ENCODE data around the gene SMARCD3. TPM values are rescaled to one million over a fixed set of nuclear protein-coding genes. Genes with fewer than 3 reads are reported as not detected.

SMARCD3 gene
- total RNA-seq, 1 donor from 2014 or later = 105 TPM

DNA sequence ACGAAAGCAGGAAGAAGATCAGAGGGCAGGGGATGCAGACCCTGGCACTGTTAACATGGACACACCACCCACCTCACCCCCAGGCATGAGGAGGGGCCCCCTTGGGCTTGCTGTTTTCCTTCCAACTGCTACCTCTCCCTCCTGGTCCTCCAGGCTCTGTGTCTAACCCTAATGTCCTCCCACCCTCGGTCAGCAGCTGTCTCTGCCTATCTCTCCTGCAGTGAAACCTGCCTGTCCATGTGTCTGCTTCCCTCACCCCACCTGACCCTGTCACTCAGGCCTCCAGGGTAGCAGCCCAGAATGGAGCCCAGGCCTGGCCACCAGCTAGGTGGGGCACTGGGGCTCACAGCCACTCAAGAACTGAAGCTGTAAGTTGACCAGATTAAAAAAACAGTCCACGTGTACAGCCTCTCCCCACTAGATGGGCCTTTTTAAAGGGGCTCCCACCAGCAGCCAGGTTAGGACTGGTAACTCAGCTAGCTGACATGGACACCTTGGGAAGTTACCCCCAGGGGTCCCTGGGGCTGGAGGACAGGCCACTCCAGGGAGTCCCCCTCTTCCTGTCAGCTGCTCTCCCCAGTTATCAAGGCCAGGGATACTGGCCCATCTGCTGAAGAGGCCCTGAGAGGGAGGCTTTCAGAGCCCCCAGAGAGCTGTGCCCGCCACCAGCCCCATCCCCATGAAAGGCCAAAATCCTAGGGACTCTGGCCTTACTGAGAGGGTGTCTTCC, 1.5 kb downstream of the SMARCD3 start:
- H3K4me1 ChIP-seq = peaks cover 40 to 51% of the 10 kb centered on the region in 2 donors
- H3K27ac ChIP-seq = peak overlapping the region; percentile 95 to 99
- intact Hi-C loops (cut with DNase I) = loop anchor here (5.0 to 10.0 kb wide), 7 partner anchors 120 to 628 kb away; partner anchors contain the start of genes FASTK, PRKAG2 and TMUB1

DNA sequence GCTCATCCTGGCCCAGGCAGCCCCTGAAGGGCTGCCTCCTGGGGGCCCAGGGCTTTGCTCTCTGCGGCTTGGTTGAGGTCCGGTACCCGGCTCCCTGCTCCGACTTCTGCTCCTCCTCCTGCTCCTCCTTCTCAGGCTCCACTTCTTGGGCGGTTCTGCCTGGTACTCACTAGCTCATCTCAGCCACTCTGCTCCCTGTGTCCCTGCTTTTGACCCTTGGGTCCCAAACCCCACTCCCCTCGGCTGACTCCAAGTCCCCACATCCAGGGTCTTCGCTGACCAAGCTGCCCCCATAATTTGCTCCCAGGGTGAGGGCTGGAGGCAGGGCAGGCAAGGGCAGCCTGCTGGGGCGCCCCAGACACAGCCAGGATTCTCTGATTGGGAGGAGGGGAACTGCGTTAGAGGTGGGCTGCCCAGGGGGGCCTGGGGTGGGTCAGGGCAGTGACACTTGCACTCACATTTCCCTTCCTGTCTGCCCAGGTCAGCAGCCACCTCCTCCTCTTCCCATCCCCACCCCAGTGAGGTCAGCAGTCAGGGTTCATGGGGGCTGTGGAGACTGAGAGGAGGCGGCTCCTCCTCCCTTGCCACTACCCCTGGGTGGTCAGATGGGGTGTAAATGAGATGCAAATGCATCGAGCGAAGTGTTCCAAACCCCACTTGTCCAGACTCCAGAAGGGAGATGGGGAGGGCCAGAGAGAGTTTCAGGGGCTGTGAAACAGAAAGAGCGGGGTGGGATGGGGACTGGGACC, 2.2 kb downstream of the SMARCD3 start:
- H3K4me3 ChIP-seq = peak overlapping the region; percentile 54 to 74
- no peaks in the 10 kb centered on the region for H3K27me3 ChIP-seq
- DNase-seq (ENCODE audit: low spot score in 2 of 2) = peak in 1 of 2 donors; percentile 62
- H3K27ac ChIP-seq = peak overlapping the region; percentile 95 to 99
- TF ChIP-seq, protein P1, sequence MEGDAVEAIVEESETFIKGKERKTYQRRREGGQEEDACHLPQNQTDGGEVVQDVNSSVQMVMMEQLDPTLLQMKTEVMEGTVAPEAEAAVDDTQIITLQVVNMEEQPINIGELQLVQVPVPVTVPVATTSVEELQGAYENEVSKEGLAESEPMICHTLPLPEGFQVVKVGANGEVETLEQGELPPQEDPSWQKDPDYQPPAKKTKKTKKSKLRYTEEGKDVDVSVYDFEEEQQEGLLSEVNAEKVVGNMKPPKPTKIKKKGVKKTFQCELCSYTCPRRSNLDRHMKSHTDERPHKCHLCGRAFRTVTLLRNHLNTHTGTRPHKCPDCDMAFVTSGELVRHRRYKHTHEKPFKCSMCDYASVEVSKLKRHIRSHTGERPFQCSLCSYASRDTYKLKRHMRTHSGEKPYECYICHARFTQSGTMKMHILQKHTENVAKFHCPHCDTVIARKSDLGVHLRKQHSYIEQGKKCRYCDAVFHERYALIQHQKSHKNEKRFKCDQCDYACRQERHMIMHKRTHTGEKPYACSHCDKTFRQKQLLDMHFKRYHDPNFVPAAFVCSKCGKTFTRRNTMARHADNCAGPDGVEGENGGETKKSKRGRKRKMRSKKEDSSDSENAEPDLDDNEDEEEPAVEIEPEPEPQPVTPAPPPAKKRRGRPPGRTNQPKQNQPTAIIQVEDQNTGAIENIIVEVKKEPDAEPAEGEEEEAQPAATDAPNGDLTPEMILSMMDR (IDR thresholded peaks at IDR 0.05) = no peak
- H3K4me1 ChIP-seq = peaks cover 40 to 51% of the 10 kb centered on the region in 2 donors
- peaks cover 10 to 14% of the 10 kb centered on the region in 2 donors for H3K36me3 ChIP-seq
- no peaks in the 10 kb centered on the region for H3K9me3 ChIP-seq
- intact Hi-C loops (cut with DNase I) = loop anchor here (5.0 to 10.0 kb wide), 7 partner anchors 121 to 629 kb away; partner anchors contain the start of genes FASTK, PRKAG2 and TMUB1

More for the DNA sequence above, 1.5 kb downstream of the SMARCD3 start:
- DNase-seq (ENCODE audit: low spot score in 2 of 2) = peak in 1 of 2 donors; percentile 63
- Histone ChIP-seq H3K4me3 (peak overlapping the region; percentile 54 to 74), H3K36me3 (peaks cover 3 to 7% of the 10 kb centered on the region in 2 donors), H3K27me3 (no peaks in the 10 kb centered on the region), H3K9me3 (no peaks in the 10 kb centered on the region)
- TF ChIP-seq, protein P1 (IDR thresholded peaks at IDR 0.05) = no peak

DNA sequence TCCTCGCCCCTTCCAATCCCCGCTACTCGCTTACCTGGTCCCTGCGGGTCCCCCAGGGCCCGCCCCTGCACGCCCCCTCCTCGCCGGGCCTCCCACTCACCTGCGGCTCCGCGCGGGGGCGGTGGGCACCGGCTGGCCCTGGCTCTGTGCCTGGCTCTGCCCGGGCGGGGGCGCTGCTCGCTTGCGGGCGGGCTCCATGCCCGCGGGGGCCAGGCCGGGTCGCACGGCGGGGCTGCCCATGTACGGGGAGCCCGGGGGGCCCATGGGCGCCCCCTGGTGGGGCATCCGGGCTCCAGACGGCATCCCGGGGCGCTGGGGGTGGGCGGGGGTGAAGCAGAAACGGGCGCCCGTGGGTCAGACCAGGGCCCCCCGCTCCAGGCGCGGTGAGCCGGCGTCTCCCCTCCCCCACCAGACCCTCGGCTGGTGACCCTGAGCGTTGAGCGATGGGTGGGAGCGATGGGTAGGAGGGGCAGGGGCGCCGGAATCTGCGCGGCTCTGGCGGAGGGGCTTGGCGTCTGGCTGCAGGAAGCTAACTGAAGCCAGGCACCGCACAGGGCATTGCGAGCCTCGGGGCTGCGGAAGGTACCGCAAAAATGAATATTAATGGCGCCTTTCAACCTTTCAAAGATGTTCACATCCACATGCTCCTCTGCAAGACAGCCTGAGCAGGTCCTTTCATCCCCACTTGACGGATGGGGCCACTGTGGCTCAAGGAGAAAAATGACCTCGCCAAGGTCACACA, 3.0 kb downstream of the SMARCD3 start:
- peaks cover 15 to 17% of the 10 kb centered on the region in 2 donors for H3K36me3 ChIP-seq
- H3K4me3 ChIP-seq = peak overlapping the region; percentile 50 to 74
- no peaks in the 10 kb centered on the region for H3K27me3 ChIP-seq
- peak in 1 of 2 donors; percentile 81 for DNase-seq (ENCODE audit: low spot score in 2 of 2)
- peak overlapping the region; percentile 95 to 99 for H3K27ac ChIP-seq
- TF ChIP-seq, protein P1 (IDR thresholded peaks at IDR 0.05) = peak; percentile 63 to 71 (median 68)
- peaks cover 35 to 45% of the 10 kb centered on the region in 2 donors for H3K4me1 ChIP-seq
- H3K9me3 ChIP-seq = no peaks in the 10 kb centered on the region
- intact Hi-C loops (cut with DNase I) = loop anchor here (1.0 to 10.0 kb wide), 8 partner anchors 18 to 629 kb away; partner anchors contain the start of genes ABCF2, FASTK, PRKAG2 and TMUB1

DNA sequence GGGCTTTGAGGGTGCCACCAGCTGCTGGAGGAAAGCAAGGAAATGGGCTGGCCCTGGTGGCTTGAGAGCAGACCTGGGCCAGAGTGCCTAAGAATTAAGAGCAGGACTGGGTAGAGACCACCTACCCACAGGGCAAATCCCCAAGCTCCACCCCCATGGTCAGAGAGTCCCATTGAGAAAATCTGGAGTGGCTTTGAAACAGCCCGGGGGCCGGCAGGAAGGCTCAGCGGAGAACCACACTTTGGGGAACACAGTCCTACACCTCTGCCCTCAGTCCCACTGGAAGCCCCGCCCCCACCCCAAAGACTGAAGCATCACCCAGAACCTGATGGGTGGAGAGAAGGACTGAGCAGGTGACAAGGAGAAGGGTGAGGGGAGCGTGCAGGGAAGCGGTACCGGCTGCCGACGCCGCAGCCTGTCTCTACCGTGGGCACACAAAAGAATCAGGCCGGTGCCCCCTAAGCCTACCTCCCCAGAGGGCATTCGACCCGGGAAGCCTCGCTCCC, 3.6 kb downstream of the SMARCD3 start:
- H3K27me3 ChIP-seq = no peaks in the 10 kb centered on the region
- DNase-seq (ENCODE audit: low spot score in 2 of 2) = no peak
- intact Hi-C loops (cut with DNase I) = loop anchor here (1.0 to 10.0 kb wide), 9 partner anchors 18 to 630 kb away; partner anchors contain the start of genes ABCF2, FASTK, PRKAG2 and TMUB1
- peaks cover 29 to 38% of the 10 kb centered on the region in 2 donors for H3K4me1 ChIP-seq
- peak overlapping the region; percentile 95 to 99 for H3K27ac ChIP-seq
- no peaks in the 10 kb centered on the region for H3K9me3 ChIP-seq
- TF ChIP-seq, protein P1 (IDR thresholded peaks at IDR 0.05) = no peak
- H3K4me3 ChIP-seq = peak overlapping the region; percentile 50 to 74
- peaks cover 18 to 20% of the 10 kb centered on the region in 2 donors for H3K36me3 ChIP-seq

Data from ascending aorta (tissue), 2 donors.